NCI-H446 (cell line): ENCODE measurements around the gene ELF4.
"Not testable (repeated sequence)": the region's sequence is repeated elsewhere in the genome, so short reads cannot be mapped to it uniquely, and the experiment has no call there.

ENCODE experiments used
- DNase-seq, 2 experiments: peaks; one replicate each; lab custom pipeline; 2025; lab: John Stamatoyannopoulos, UW

ELF4 gene

GRCh38 chrX:130110379-130111219 is at the start of gene ELF4:
ELF4 (minus strand) TSS chrX:130110497; CDS start chrX:130081330, 29,167 bp downstream.
- DNase-seq, result peak in 1 of 2 experiments; percentile 51

- DNase-seq, result no peak
Measured at GRCh38 chrX:130159776-130160175, 49.5 kb upstream of the ELF4 start.

- DNase-seq, result no peak
Measured at GRCh38 chrX:130158311-130158710, 48.0 kb upstream of the ELF4 start.

GRCh38 chrX:130155564-130155963 is 45.3 kb upstream of the ELF4 start:
- no peak for DNase-seq

- DNase-seq, result no peak
Measured at GRCh38 chrX:130147631-130148030, 37.3 kb upstream of the ELF4 start.

GRCh38 chrX:130145123-130145522 is 34.8 kb upstream of the ELF4 start:
- no peak for DNase-seq

GRCh38 chrX:130144509-130144908 is 34.2 kb upstream of the ELF4 start:
- no peak for DNase-seq

GRCh38 chrX:130139474-130140201 is 29.3 kb upstream of the ELF4 start:
- no peak for DNase-seq

GRCh38 chrX:130136961-130137360 is 26.7 kb upstream of the ELF4 start:
- no peak for DNase-seq

- no peak for DNase-seq
Measured at GRCh38 chrX:130136496-130136895, 26.2 kb upstream of the ELF4 start.

- DNase-seq, result no peak
Measured at GRCh38 chrX:130130990-130131389, 20.7 kb upstream of the ELF4 start.

GRCh38 chrX:130125091-130125874 is 15.0 kb upstream of the ELF4 start:
- peak in 1 of 2 experiments; percentile 42 for DNase-seq

GRCh38 chrX:130124577-130124976 is 14.3 kb upstream of the ELF4 start:
- DNase-seq, result no peak

- no peak for DNase-seq
Measured at GRCh38 chrX:130121505-130121800, 11.2 kb upstream of the ELF4 start.

GRCh38 chrX:130120746-130121504 is 10.6 kb upstream of the ELF4 start:
- no peak for DNase-seq

- no peak for DNase-seq
Measured at GRCh38 chrX:130120321-130120731, 10.0 kb upstream of the ELF4 start.

- DNase-seq, result no peak
Measured at GRCh38 chrX:130119312-130119898, 9.1 kb upstream of the ELF4 start.

GRCh38 chrX:130118441-130119311 is 8.4 kb upstream of the ELF4 start:
- no peak for DNase-seq

GRCh38 chrX:130117166-130117565 is 6.9 kb upstream of the ELF4 start:
- DNase-seq, result no peak

- not testable (repeated sequence) for DNase-seq
Measured at GRCh38 chrX:130115119-130115885, 5.0 kb upstream of the ELF4 start.
